ENCODE results near the gene MET. TPM values are rescaled to one million over a fixed set of nuclear protein-coding genes. Genes with fewer than 3 reads are reported as not detected.

The MET gene
- total and polyA plus RNA-seq, 10 donors = 0.68 to 28.8 (median 19.1) TPM

- H3K4me3 ChIP-seq = no peak overlapping the region
- TF ChIP-seq CTCF (IDR thresholded peaks at IDR 0.05 in 8 of 11, conservative IDR thresholded peaks at IDR 0.05 in 3 of 11) = no peak
- no peak for TF ChIP-seq POLR2A (IDR thresholded peaks at IDR 0.05)
- H3K27me3 ChIP-seq (replicated peaks in 1 of 7) = no peaks in the 10 kb centered on the region
- no peak for DNase-seq
- intact Hi-C loops (cut with DNase I; ENCODE audit: low total_unique reads) = no loop called here
- no peaks in the 10 kb centered on the region for H3K9me3 ChIP-seq
- H3K4me1 ChIP-seq = peaks cover 0 to 3% (median 0%) of the 10 kb centered on the region in 6 donors
- no peak overlapping the region for H3K27ac ChIP-seq
- no peaks in the 10 kb centered on the region for H3K36me3 ChIP-seq
These were observed 127.9 kb downstream of the MET start for GRCh38 chr7:116799916-116800315.

DNA sequence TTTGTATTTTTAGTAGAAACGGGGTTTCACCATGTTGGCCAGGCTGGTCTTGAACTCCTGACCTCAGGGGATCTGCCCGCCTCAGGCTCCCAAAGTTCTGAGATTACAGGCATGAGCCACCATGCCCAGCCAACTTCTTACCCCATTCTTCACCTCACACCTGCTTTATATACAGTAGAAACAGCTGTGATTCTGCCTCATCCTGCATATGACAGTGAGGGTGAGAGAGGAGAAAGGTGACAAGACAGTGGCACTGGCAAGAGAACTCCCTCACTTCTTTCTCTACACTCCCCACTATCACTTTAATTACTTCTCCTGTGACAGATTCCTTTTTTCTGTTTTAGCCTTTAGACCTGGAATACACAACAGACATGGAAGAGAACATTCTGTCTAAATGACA, 128.6 kb downstream of the MET start:
- TF ChIP-seq CTCF (IDR thresholded peaks at IDR 0.05 in 8 of 11, conservative IDR thresholded peaks at IDR 0.05 in 3 of 11) (no peak), POLR2A (IDR thresholded peaks at IDR 0.05) (no peak), POLR2AphosphoS5 (IDR thresholded peaks at IDR 0.05) (no peak)
- intact Hi-C loops (cut with DNase I; ENCODE audit: low total_unique reads) = no loop called here
- 74 to 91% (median 88%) methylated on average over 2 of the region's 2 CpGs for WGBS, 5 donors
- Histone ChIP-seq H3K9me3 (no peaks in the 10 kb centered on the region), H3K36me3 (no peaks in the 10 kb centered on the region), H3K4me1 (peaks cover 0 to 3% (median 0%) of the 10 kb centered on the region in 6 donors), H3K27ac (no peak overlapping the region), H3K27me3 (replicated peaks in 1 of 7) (no peaks in the 10 kb centered on the region), H3K4me3 (no peak overlapping the region)
- DNase-seq = no peak

- Histone ChIP-seq H3K4me3 (no peak overlapping the region), H3K9me3 (no peaks in the 10 kb centered on the region), H3K4me1 (peaks cover 0 to 3% (median 0%) of the 10 kb centered on the region in 6 donors), H3K27me3 (replicated peaks in 1 of 7) (no peaks in the 10 kb centered on the region), H3K27ac (no peak overlapping the region), H3K36me3 (no peaks in the 10 kb centered on the region)
- 67 to 90% (median 86%) methylated on average over 2 of the region's 2 CpGs for WGBS, 5 donors
- intact Hi-C loops (cut with DNase I; ENCODE audit: low total_unique reads) = no loop called here
- no peak for TF ChIP-seq POLR2AphosphoS5 (IDR thresholded peaks at IDR 0.05)
- no peak for TF ChIP-seq POLR2A (IDR thresholded peaks at IDR 0.05)
- no peak for TF ChIP-seq CTCF (IDR thresholded peaks at IDR 0.05 in 8 of 11, conservative IDR thresholded peaks at IDR 0.05 in 3 of 11)
- DNase-seq = no peak
These were observed 129.2 kb downstream of the MET start for GRCh38 chr7:116801092-116801710.

DNA sequence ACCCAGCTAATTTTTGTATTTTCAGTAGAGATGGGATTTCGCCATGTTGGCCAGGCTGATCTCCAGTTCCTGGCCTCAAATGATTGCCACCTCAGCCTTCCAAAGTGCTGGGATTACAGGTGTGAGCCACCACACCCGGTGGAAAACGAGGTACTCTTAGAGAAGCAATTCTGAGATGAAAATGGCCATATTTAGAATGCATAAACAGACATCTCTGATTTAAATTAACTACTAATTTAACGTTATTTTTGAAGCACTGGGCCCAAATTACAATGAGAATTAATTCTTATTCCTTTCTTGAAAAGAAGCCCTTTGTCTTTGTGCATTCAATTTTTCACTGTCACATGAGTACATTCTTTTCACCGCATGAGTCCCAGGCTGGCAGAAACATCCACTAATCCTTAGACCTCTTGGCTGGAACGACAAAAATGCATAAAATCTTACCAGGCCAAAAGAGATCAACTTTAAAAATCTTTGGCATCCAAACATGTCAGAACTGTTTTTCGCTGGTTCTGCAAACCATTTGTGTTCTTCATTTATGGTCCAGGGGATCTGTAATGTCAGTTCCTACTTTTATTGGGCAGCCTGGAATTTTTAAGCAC, 130.2 kb downstream of the MET start:
- Histone ChIP-seq H3K27ac (no peak overlapping the region), H3K36me3 (no peaks in the 10 kb centered on the region), H3K27me3 (replicated peaks in 1 of 7) (no peaks in the 10 kb centered on the region), H3K4me3 (no peak overlapping the region), H3K9me3 (no peaks in the 10 kb centered on the region), H3K4me1 (peaks cover 0 to 3% (median 0%) of the 10 kb centered on the region in 6 donors)
- DNase-seq = no peak
- TF ChIP-seq POLR2A (IDR thresholded peaks at IDR 0.05) (no peak), CTCF (IDR thresholded peaks at IDR 0.05 in 8 of 11, conservative IDR thresholded peaks at IDR 0.05 in 3 of 11) (no peak), POLR2AphosphoS5 (IDR thresholded peaks at IDR 0.05) (no peak)
- intact Hi-C loops (cut with DNase I; ENCODE audit: low total_unique reads) = no loop called here
- 76 to 89% (median 82%) methylated on average over 7 of the region's 7 CpGs for WGBS, 5 donors
